ENCODE results near the gene TBX15.
"Not testable (repeated sequence)": the region's sequence is repeated elsewhere in the genome, so short reads cannot be mapped to it uniquely, and the experiment has no call there.

The TBX15 gene

GRCh38 chr1:118958140-118958539 is 30.0 kb downstream of the TBX15 start:
- no peak for DNase-seq

- DNase-seq = not testable (repeated sequence)
These were observed 30.6 kb downstream of the TBX15 start for GRCh38 chr1:118957579-118957978.

- DNase-seq = no peak
These were observed 33.7 kb downstream of the TBX15 start for GRCh38 chr1:118954301-118954905.

- no peak for DNase-seq
These were observed 36.7 kb downstream of the TBX15 start for GRCh38 chr1:118951270-118951936.

GRCh38 chr1:118949315-118949714 is 38.8 kb downstream of the TBX15 start:
- DNase-seq = no peak

GRCh38 chr1:118948846-118949245 is 39.3 kb downstream of the TBX15 start:
- DNase-seq = no peak

- DNase-seq = no peak
These were observed 39.8 kb downstream of the TBX15 start for GRCh38 chr1:118948351-118948750.

GRCh38 chr1:118947790-118948189 is 40.4 kb downstream of the TBX15 start:
- DNase-seq = no peak

- DNase-seq = no peak
These were observed 41.0 kb downstream of the TBX15 start for GRCh38 chr1:118947003-118947765.

GRCh38 chr1:118945489-118945888 is 42.7 kb downstream of the TBX15 start:
- no peak for DNase-seq

GRCh38 chr1:118944546-118944945 is 43.6 kb downstream of the TBX15 start:
- no peak for DNase-seq

- no peak for DNase-seq
These were observed 44.0 kb downstream of the TBX15 start for GRCh38 chr1:118944133-118944532.

- DNase-seq = no peak
These were observed 47.2 kb downstream of the TBX15 start for GRCh38 chr1:118940957-118941356.

GRCh38 chr1:118937413-118938072 is 50.6 kb downstream of the TBX15 start:
- no peak for DNase-seq

GRCh38 chr1:118934706-118935105 is 53.4 kb downstream of the TBX15 start:
- no peak for DNase-seq

GRCh38 chr1:118933051-118933781 is 54.9 kb downstream of the TBX15 start:
- no peak for DNase-seq

GRCh38 chr1:118931876-118932275 is 56.3 kb downstream of the TBX15 start:
- DNase-seq = no peak

GRCh38 chr1:118928739-118929554 is 59.2 kb downstream of the TBX15 start:
- no peak for DNase-seq

GRCh38 chr1:118927427-118928187 is 60.5 kb downstream of the TBX15 start:
- DNase-seq = no peak

GRCh38 chr1:118926261-118926660 is 61.9 kb downstream of the TBX15 start:
- no peak for DNase-seq

- DNase-seq = no peak
These were observed 62.5 kb downstream of the TBX15 start for GRCh38 chr1:118925651-118926050.
